ENCODE measurements around the gene PRKCE. TPM values are rescaled to one million over a fixed set of nuclear protein-coding genes. Genes with fewer than 3 reads are reported as not detected.

Gene PRKCE
- total and polyA plus RNA-seq, 4 donors = 2.5 to 38.6 (median 5.8) TPM

DNA sequence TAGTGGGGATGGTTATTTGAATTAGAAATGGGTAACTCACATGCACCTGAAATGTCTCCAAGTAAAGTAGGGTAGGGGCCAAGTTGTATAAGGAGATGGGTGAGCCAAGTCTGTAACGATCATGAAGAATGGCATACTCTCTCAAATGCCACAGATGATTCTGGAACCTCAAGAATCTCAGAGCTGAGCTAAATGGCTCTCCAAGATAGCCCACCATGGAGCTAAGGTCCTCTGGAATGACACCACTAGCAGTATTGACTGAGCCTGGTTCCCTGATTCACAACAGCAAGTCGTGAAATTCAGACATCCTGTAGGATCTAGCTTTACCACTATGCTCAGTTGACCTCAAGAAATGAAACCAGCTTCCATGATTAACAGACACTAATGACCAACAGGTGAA is 529.8 kb downstream of the PRKCE start:
- no peak overlapping the region for H3K9ac ChIP-seq (ENCODE audit: low read depth in 1 of 2, low read length in 2 of 2)
- WGBS = 95% methylated on average over 2 of the region's 2 CpGs
- H3K27me3 ChIP-seq (ENCODE audit: control insufficient read depth in 4 of 4, insufficient read depth in 4 of 4, low read length in 3 of 4) = no peaks in the 10 kb centered on the region
- H3K9me3 ChIP-seq (ENCODE audit: control insufficient read depth in 4 of 4, low read length in 3 of 4) = no peaks in the 10 kb centered on the region
- peaks cover 0 to 8% (median 4%) of the 10 kb centered on the region in 4 donors for H3K36me3 ChIP-seq (ENCODE audit: control insufficient read depth in 4 of 4, insufficient read depth in 3 of 4, low read depth in 1 of 4, low read length in 3 of 4)
- H3K4me1 ChIP-seq (ENCODE audit: control insufficient read depth in 4 of 4, insufficient read depth in 4 of 4, low read length in 3 of 4) = peaks cover 0 to 1% (median 0%) of the 10 kb centered on the region in 4 donors
- TF ChIP-seq, protein P1, sequence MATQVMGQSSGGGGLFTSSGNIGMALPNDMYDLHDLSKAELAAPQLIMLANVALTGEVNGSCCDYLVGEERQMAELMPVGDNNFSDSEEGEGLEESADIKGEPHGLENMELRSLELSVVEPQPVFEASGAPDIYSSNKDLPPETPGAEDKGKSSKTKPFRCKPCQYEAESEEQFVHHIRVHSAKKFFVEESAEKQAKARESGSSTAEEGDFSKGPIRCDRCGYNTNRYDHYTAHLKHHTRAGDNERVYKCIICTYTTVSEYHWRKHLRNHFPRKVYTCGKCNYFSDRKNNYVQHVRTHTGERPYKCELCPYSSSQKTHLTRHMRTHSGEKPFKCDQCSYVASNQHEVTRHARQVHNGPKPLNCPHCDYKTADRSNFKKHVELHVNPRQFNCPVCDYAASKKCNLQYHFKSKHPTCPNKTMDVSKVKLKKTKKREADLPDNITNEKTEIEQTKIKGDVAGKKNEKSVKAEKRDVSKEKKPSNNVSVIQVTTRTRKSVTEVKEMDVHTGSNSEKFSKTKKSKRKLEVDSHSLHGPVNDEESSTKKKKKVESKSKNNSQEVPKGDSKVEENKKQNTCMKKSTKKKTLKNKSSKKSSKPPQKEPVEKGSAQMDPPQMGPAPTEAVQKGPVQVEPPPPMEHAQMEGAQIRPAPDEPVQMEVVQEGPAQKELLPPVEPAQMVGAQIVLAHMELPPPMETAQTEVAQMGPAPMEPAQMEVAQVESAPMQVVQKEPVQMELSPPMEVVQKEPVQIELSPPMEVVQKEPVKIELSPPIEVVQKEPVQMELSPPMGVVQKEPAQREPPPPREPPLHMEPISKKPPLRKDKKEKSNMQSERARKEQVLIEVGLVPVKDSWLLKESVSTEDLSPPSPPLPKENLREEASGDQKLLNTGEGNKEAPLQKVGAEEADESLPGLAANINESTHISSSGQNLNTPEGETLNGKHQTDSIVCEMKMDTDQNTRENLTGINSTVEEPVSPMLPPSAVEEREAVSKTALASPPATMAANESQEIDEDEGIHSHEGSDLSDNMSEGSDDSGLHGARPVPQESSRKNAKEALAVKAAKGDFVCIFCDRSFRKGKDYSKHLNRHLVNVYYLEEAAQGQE (IDR thresholded peaks at IDR 0.05) = no peak
- TF ChIP-seq HNF4A (conservative IDR thresholded peaks at IDR 0.05) (no peak), RAD21 (IDR thresholded peaks at IDR 0.05) (no peak), NR2F2 (IDR thresholded peaks at IDR 0.05) (no peak), RXRA (IDR thresholded peaks at IDR 0.05) (no peak), EGR1 (IDR thresholded peaks at IDR 0.05; ENCODE audit: low read depth in 2 of 2) (no peak), GABPA (IDR thresholded peaks at IDR 0.05 in 1 of 2, conservative IDR thresholded peaks at IDR 0.05 in 1 of 2) (no peak), SP1 (IDR thresholded peaks at IDR 0.05) (no peak)
- TF ChIP-seq, protein P2, sequence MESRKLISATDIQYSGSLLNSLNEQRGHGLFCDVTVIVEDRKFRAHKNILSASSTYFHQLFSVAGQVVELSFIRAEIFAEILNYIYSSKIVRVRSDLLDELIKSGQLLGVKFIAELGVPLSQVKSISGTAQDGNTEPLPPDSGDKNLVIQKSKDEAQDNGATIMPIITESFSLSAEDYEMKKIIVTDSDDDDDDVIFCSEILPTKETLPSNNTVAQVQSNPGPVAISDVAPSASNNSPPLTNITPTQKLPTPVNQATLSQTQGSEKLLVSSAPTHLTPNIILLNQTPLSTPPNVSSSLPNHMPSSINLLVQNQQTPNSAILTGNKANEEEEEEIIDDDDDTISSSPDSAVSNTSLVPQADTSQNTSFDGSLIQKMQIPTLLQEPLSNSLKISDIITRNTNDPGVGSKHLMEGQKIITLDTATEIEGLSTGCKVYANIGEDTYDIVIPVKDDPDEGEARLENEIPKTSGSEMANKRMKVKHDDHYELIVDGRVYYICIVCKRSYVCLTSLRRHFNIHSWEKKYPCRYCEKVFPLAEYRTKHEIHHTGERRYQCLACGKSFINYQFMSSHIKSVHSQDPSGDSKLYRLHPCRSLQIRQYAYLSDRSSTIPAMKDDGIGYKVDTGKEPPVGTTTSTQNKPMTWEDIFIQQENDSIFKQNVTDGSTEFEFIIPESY (IDR thresholded peaks at IDR 0.05) = no peak
- no peak for DNase-seq (ENCODE audit: low spot score)
- H3K27ac ChIP-seq (ENCODE audit: low read depth in 1 of 2, low read length in 2 of 2) = no peak overlapping the region
- no peak overlapping the region for H3K4me3 ChIP-seq (ENCODE audit: low read depth in 1 of 3, low read length in 3 of 3)

DNA sequence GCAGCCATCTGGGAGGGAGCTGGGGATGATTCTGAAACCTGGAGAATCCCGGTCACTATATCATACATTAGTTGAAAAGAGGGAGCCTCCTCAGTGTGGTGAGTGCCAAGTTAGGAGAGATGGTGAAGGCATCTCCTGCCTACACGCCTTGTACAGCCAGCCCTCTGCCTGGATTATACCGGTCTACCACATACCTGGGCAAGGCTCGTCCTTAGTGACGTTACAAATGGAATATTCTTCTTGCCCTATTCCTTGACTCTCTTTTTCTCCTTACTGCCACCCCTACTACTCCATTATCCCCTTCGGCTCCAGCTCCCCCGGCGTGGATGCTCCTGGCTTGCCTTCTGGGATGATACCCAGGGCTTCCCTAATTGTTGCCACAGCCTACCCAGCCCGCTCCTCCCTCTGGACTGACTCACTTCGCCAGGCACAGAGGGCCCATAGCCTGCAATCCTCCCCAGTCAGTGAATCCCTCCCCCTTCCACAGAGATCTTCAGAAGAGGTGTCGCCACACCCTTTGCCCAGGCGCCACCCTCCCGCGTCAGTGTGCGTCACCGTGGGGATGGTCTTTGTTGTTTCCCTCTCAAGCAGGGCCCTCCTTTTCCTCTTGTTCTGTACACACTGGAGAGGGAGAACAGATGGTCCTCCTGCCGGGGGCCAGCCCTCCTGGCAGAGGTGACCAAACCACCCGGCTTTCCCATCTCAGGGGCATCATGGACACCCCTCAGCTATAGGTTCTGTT is 530.5 kb downstream of the PRKCE start:
- TF ChIP-seq HNF4G (IDR thresholded peaks at IDR 0.05) (no peak), RAD21 (IDR thresholded peaks at IDR 0.05) (no peak), JUND (IDR thresholded peaks at IDR 0.05) (no peak), FOXA2 (IDR thresholded peaks at IDR 0.05) (no peak), SP1 (IDR thresholded peaks at IDR 0.05) (no peak), HNF4A (conservative IDR thresholded peaks at IDR 0.05) (no peak), NR2F2 (IDR thresholded peaks at IDR 0.05) (no peak), RXRA (IDR thresholded peaks at IDR 0.05) (no peak), TAF1 (conservative IDR thresholded peaks at IDR 0.05) (no peak), EGR1 (IDR thresholded peaks at IDR 0.05; ENCODE audit: low read depth in 2 of 2) (no peak)
- TF ChIP-seq, protein P3, sequence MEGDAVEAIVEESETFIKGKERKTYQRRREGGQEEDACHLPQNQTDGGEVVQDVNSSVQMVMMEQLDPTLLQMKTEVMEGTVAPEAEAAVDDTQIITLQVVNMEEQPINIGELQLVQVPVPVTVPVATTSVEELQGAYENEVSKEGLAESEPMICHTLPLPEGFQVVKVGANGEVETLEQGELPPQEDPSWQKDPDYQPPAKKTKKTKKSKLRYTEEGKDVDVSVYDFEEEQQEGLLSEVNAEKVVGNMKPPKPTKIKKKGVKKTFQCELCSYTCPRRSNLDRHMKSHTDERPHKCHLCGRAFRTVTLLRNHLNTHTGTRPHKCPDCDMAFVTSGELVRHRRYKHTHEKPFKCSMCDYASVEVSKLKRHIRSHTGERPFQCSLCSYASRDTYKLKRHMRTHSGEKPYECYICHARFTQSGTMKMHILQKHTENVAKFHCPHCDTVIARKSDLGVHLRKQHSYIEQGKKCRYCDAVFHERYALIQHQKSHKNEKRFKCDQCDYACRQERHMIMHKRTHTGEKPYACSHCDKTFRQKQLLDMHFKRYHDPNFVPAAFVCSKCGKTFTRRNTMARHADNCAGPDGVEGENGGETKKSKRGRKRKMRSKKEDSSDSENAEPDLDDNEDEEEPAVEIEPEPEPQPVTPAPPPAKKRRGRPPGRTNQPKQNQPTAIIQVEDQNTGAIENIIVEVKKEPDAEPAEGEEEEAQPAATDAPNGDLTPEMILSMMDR (IDR thresholded peaks at IDR 0.05; ENCODE audit: low read depth, low read length, missing input control) = no peak
- TF ChIP-seq, protein P4, sequence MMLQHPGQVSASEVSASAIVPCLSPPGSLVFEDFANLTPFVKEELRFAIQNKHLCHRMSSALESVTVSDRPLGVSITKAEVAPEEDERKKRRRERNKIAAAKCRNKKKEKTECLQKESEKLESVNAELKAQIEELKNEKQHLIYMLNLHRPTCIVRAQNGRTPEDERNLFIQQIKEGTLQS (IDR thresholded peaks at IDR 0.05) = no peak
- TF ChIP-seq, protein P1 (IDR thresholded peaks at IDR 0.05) = no peak
- Histone ChIP-seq H3K4me3 (ENCODE audit: low read depth in 1 of 3, low read length in 3 of 3) (no peak overlapping the region), H3K4me1 (ENCODE audit: control insufficient read depth in 4 of 4, insufficient read depth in 4 of 4, low read length in 3 of 4) (peaks cover 0 to 8% (median 4%) of the 10 kb centered on the region in 4 donors), H3K9ac (ENCODE audit: low read depth in 1 of 2, low read length in 2 of 2) (no peak overlapping the region), H3K9me3 (ENCODE audit: control insufficient read depth in 4 of 4, low read length in 3 of 4) (no peaks in the 10 kb centered on the region), H3K36me3 (ENCODE audit: control insufficient read depth in 4 of 4, insufficient read depth in 3 of 4, low read depth in 1 of 4, low read length in 3 of 4) (peaks cover 0 to 8% (median 4%) of the 10 kb centered on the region in 4 donors), H3K27ac (ENCODE audit: low read depth in 1 of 2, low read length in 2 of 2) (no peak overlapping the region), H3K27me3 (ENCODE audit: control insufficient read depth in 4 of 4, insufficient read depth in 4 of 4, low read length in 3 of 4) (no peaks in the 10 kb centered on the region)
- no peak for DNase-seq (ENCODE audit: low spot score)
- 97% methylated on average over 18 of the region's 18 CpGs for WGBS

All from liver (tissue), 9 donors.